GM23338 (cell line): ENCODE data around the gene FRMD4A. TPM values are rescaled to one million over a fixed set of nuclear protein-coding genes. Genes with fewer than 3 reads are reported as not detected.

Experiments used
- ATAC-seq: fragments of 200-7000 bp; cut with Tn5 transposase; 3 replicates; pipeline ENCODE4 v1.9.1; 2020
- DNase-seq: peaks from one replicate; pipeline ENCODE4 v3.0.0-alpha.2; 2015; ENCODE audit warnings: low spot score
- H2AFZ ChIP-seq: fragments of 200-600 bp; sonication (generic); 2 replicates; pipeline ENCODE4 v1.8.0; 2016; ENCODE audit warnings: antibody characterized with exemption, mild to moderate bottlenecking, moderate library complexity
- H3F3A ChIP-seq: fragments of 200-600 bp; sonication (generic); replicated peaks from 2 replicates; pipeline ENCODE4 v1.8.0; 2017; ENCODE audit warnings: antibody characterized with exemption, mixed run types, low read depth
- H3K27ac ChIP-seq: fragments of 200-600 bp; sonication (generic); 2 replicates; pipeline ENCODE4 v1.6.1; 2016; ENCODE audit warnings: low read depth
- H3K27me3 ChIP-seq: fragments of 200-600 bp; sonication (generic); 2 replicates; pipeline ENCODE4 v1.8.0; 2016; ENCODE audit warnings: mild to moderate bottlenecking, mixed run types, moderate library complexity; ENCODE audit not compliant: insufficient read depth
- H3K36me3 ChIP-seq: fragments of 200-600 bp; sonication (generic); 2 replicates; pipeline ENCODE4 v1.8.0; 2016; ENCODE audit warnings: mild to moderate bottlenecking; ENCODE audit not compliant: insufficient read depth
- H3K4me1 ChIP-seq: fragments of 200-600 bp; sonication (generic); 2 replicates; pipeline ENCODE4 v1.8.0; 2016; ENCODE audit warnings: mild to moderate bottlenecking, moderate library complexity; ENCODE audit not compliant: insufficient read depth
- H3K4me2 ChIP-seq: fragments of 200-600 bp; sonication (generic); 2 replicates; pipeline ENCODE4 v1.7.1; 2017; ENCODE audit warnings: mixed run types
- H3K4me3 ChIP-seq: fragments of 200-600 bp; sonication (generic); 2 replicates; pipeline ENCODE4 v1.6.1; 2016; ENCODE audit warnings: mixed run types
- H3K79me2 ChIP-seq: fragments of 200-600 bp; sonication (generic); replicated peaks from 2 replicates; pipeline ENCODE4 v1.8.0; 2017; ENCODE audit warnings: mild to moderate bottlenecking; ENCODE audit not compliant: insufficient read depth
- H3K9me2 ChIP-seq: fragments of 200-600 bp; sonication (generic); 2 replicates; pipeline ENCODE4 v1.8.0; 2017; ENCODE audit not compliant: insufficient read depth
- H4K20me1 ChIP-seq: fragments of 200-600 bp; sonication (generic); replicated peaks from 2 replicates; pipeline ENCODE4 v1.8.0; 2017; ENCODE audit warnings: mild to moderate bottlenecking; ENCODE audit not compliant: insufficient read depth
- H3K27ac Mint-ChIP-seq: 2 replicates; pipeline ENCODE4 v1.8.0; 2020; ENCODE audit warnings: inconsistent platforms, mild to moderate bottlenecking, moderate library complexity, mixed read lengths
- H3K27me3 Mint-ChIP-seq: 3 replicates; pipeline ENCODE4 v1.8.0; 2022; ENCODE audit warnings: low read depth, mild to moderate bottlenecking, moderate library complexity, mixed read lengths, inconsistent platforms; ENCODE audit not compliant: insufficient read depth, poor library complexity
- H3K36me3 Mint-ChIP-seq: 3 replicates; pipeline ENCODE4 v1.8.0; 2021; ENCODE audit warnings: low read depth, mild to moderate bottlenecking, inconsistent platforms, moderate library complexity, mixed read lengths
- H3K4me1 Mint-ChIP-seq: 3 replicates; pipeline ENCODE4 v1.8.0; 2020; ENCODE audit warnings: mild to moderate bottlenecking, inconsistent platforms, mixed read lengths
- H3K4me3 Mint-ChIP-seq: 3 replicates; pipeline ENCODE4 v1.8.0; 2021; ENCODE audit warnings: moderate library complexity, mild to moderate bottlenecking, inconsistent platforms, mixed read lengths
- H3K9me3 Mint-ChIP-seq: 3 replicates; pipeline ENCODE4 v1.8.0; 2020; ENCODE audit warnings: moderate library complexity, mild to moderate bottlenecking, inconsistent platforms, mixed read lengths
- CREB1 ChIP-seq: fragments of 250-450 bp; sonication (Bioruptor Pico); IDR thresholded peaks from 2 replicates; pipeline ENCODE4 v1.5.0; 2020; ENCODE audit warnings: low read depth, mild to moderate bottlenecking, moderate library complexity
- CTCF ChIP-seq, 2 experiments: fragments of 200-600 bp in 1 of 2; sonication (generic) in 1 of 2; conservative IDR thresholded peaks; 2 replicates each; pipeline versions ENCODE4 v1.5.1 to v1.6.1; 2016 to 2017; ENCODE audit warnings: antibody characterized with exemption in 2 of 2, low read depth in 2 of 2, mild to moderate bottlenecking in 2 of 2, moderate library complexity in 1 of 2
- ETS1 ChIP-seq: IDR thresholded peaks from 2 replicates; pipeline ENCODE4 v1.6.1; 2016; ENCODE audit warnings: antibody characterized with exemption
- EZH2 ChIP-seq: fragments of 200-600 bp; sonication (generic); IDR thresholded peaks from one replicate; pipeline ENCODE4 v1.8.0; 2017; ENCODE audit warnings: antibody characterized with exemption, mild to moderate bottlenecking, low read depth; ENCODE audit not compliant: unreplicated experiment
- EZH2phosphoT487 ChIP-seq: fragments of 200-600 bp; sonication (generic); IDR thresholded peaks from one replicate; pipeline ENCODE4 v1.8.1; 2018; ENCODE audit warnings: antibody characterized with exemption; ENCODE audit not compliant: unreplicated experiment
- JUNB ChIP-seq: IDR thresholded peaks from one replicate; pipeline ENCODE4 v1.6.1; 2016; ENCODE audit warnings: antibody characterized with exemption; ENCODE audit not compliant: unreplicated experiment
- POLR2AphosphoS5 ChIP-seq: IDR thresholded peaks from 2 replicates; pipeline ENCODE4 v1.6.1; 2016; ENCODE audit warnings: antibody characterized with exemption, low read depth
- REST ChIP-seq: IDR thresholded peaks from one replicate; pipeline ENCODE4 v1.6.1; 2018; ENCODE audit warnings: antibody characterized with exemption; ENCODE audit not compliant: unreplicated experiment
- ZNF331 ChIP-seq: fragments of 250-450 bp; sonication (Bioruptor Pico); IDR thresholded peaks from 2 replicates; pipeline ENCODE4 v1.5.0; 2020; ENCODE audit warnings: low read depth, mild to moderate bottlenecking, moderate library complexity
- polyA plus RNA-seq: library from polyadenylated mRNA; unstranded; fragments of >200 nt; fragmentation: Nextera tagmentation; extraction: Ambion mirVana; gene quantifications from 2 replicates; pipeline ENCODE4 v1.2.1, GENCODE V29; 2016
- total RNA-seq: library from RNA; depleted of rRNA; stranded (reverse); fragments of >200 nt; shearing (Covaris generic); gene quantifications from 2 replicates; pipeline ENCODE4 v1.2.3, GENCODE V29; 2014

The FRMD4A gene
- total and polyA plus RNA-seq, 2 experiments from 2014 or later: 14.0 to 20.1 TPM

- Mint-ChIP-seq H3K4me1 (peaks cover 10% of the 10 kb centered on the region), H3K4me3 (no peak overlapping the region), H3K36me3 (no peaks in the 10 kb centered on the region), H3K27me3 (peaks cover 2% of the 10 kb centered on the region), H3K9me3 (no peaks in the 10 kb centered on the region), H3K27ac (no peak overlapping the region)
- DNase-seq (no peak), ATAC-seq (no peak)
- TF ChIP-seq EZH2phosphoT487: no peak
- H3K4me1 ChIP-seq: no peaks in the 10 kb centered on the region
- no peak overlapping the region for H3K27ac ChIP-seq
- H3K4me2 ChIP-seq: no peak overlapping the region
- H3K27me3 ChIP-seq: no peaks in the 10 kb centered on the region
- H3F3A ChIP-seq: no peaks in the 10 kb centered on the region
- H3K4me3 ChIP-seq: no peak overlapping the region
- H3K9me2 ChIP-seq: peaks cover 7% of the 10 kb centered on the region; the same call in 1 of the 2 replicates
- H4K20me1 ChIP-seq: no peaks in the 10 kb centered on the region
- H3K79me2 ChIP-seq: no peaks in the 10 kb centered on the region
- H3K36me3 ChIP-seq: no peaks in the 10 kb centered on the region
- H2AFZ ChIP-seq: no peak overlapping the region
Observed at GRCh38 chr10:14322526-14323188, 8.1 kb downstream of the FRMD4A start.

GRCh38 chr10:14318007-14318406 is 12.7 kb downstream of the FRMD4A start:
- peaks cover 17% of the 10 kb centered on the region for H3K9me2 ChIP-seq
- Mint-ChIP-seq H3K4me1 (peaks cover 7% of the 10 kb centered on the region), H3K27ac (no peak overlapping the region), H3K4me3 (no peak overlapping the region), H3K27me3 (peaks cover 2% of the 10 kb centered on the region), H3K9me3 (no peaks in the 10 kb centered on the region), H3K36me3 (no peaks in the 10 kb centered on the region)
- H3K4me1 ChIP-seq: no peaks in the 10 kb centered on the region
- no peaks in the 10 kb centered on the region for H3F3A ChIP-seq
- no peaks in the 10 kb centered on the region for H4K20me1 ChIP-seq
- H3K4me2 ChIP-seq: no peak overlapping the region
- H2AFZ ChIP-seq: no peak overlapping the region
- no peaks in the 10 kb centered on the region for H3K27me3 ChIP-seq
- no peaks in the 10 kb centered on the region for H3K79me2 ChIP-seq
- no peak overlapping the region for H3K4me3 ChIP-seq
- H3K27ac ChIP-seq: no peak overlapping the region
- no peak for DNase-seq
- no peak for ATAC-seq
- no peaks in the 10 kb centered on the region for H3K36me3 ChIP-seq
- no peak for TF ChIP-seq POLR2AphosphoS5
- no peak for TF ChIP-seq EZH2
- TF ChIP-seq ETS1: no peak
- TF ChIP-seq JUNB: no peak
- TF ChIP-seq CREB1 (CRISPR knock-in tag): no peak
- TF ChIP-seq CTCF (conservative IDR thresholded peaks at IDR 0.05; ENCODE audit: low read depth in 2 of 2): no peak
- TF ChIP-seq ZNF331 (CRISPR knock-in tag): no peak
- no peak for TF ChIP-seq REST
